ENCODE measurements around the gene ERBB3. TPM values are rescaled to one million over a fixed set of nuclear protein-coding genes. Genes with fewer than 3 reads are reported as not detected.

The ERBB3 gene
- total and polyA plus RNA-seq, 2 of the 4 experiments (the other 2 are of a cell fraction), result 1.4 to 2.2 TPM

- peaks cover 6% of the 10 kb centered on the region; the same call in 1 of the 2 replicates for H4K20me1 ChIP-seq (ENCODE audit: insufficient read depth, low read length)
- no peak overlapping the region for H2BK5ac ChIP-seq (ENCODE audit: low read depth, low read length, poor library complexity, severe bottlenecking)
- dilution Hi-C loops (cut with HindIII; ENCODE audit: low sequenced_read_pairs, unreplicated experiment), result no loop called here
- no peak overlapping the region for H3K27ac ChIP-seq (ENCODE audit: insufficient read depth, low read length)
- POLR2A ChIA-PET (ENCODE audit: unreplicated experiment), result interaction anchor here (0.6 kb wide), 1 partner anchor 25 kb away, joined by 3 read pairs; no protein-coding TSS in a partner anchor
- no peak overlapping the region for H2BK15ac ChIP-seq (ENCODE audit: low read depth, low read length)
- no peak for TF ChIP-seq MXI1 (IDR thresholded peaks at IDR 0.05; ENCODE audit: borderline replicate concordance, low read depth, low read length)
- TF ChIP-seq CHD1 (IDR thresholded peaks at IDR 0.05; ENCODE audit: low read depth, low read length), result no peak
- TF ChIP-seq SMC3 (IDR thresholded peaks at IDR 0.05; ENCODE audit: low read depth, low read length), result no peak
- no peak for TF ChIP-seq RAD21 (IDR thresholded peaks at IDR 0.05; ENCODE audit: low read length)
- CTCF ChIA-PET, result no interaction called here
- no peaks in the 10 kb centered on the region for H3K27me3 ChIP-seq (ENCODE audit: control insufficient read depth, insufficient read depth, low read length)
- H3K18ac ChIP-seq (ENCODE audit: low read depth, low read length), result no peak overlapping the region
- DNase-seq, result no peak
- no peak overlapping the region for H3K56ac ChIP-seq (ENCODE audit: extremely low read depth, insufficient read depth, low read length)
- no peak overlapping the region for H3K4ac ChIP-seq (ENCODE audit: low read depth, low read length)
- no peak overlapping the region for H4K91ac ChIP-seq (ENCODE audit: insufficient read depth, low read depth, low read length)
- H2BK120ac ChIP-seq (ENCODE audit: low read depth, low read length), result no peak overlapping the region
- H2AK9ac ChIP-seq (replicated peaks; ENCODE audit: low read depth, low read length, poor library complexity), result no peak overlapping the region
- intact Hi-C loops (cut with micrococcal nuclease), result no loop called here
- no TSS peak for BruUV-seq (replicated peaks)
- H4K8ac ChIP-seq (ENCODE audit: low read depth in 2 of 2, low read length in 2 of 2), result no peak overlapping the region
- peaks cover 18 to 25% of the 10 kb centered on the region in 2 experiments; a peak in 3 of 4 replicates for H3K79me1 ChIP-seq (ENCODE audit: low read depth in 1 of 2, low read length in 2 of 2)
- H4K5ac ChIP-seq (ENCODE audit: low read depth, low read length), result no peak overlapping the region
- no CpG with 5 or more reads among the region's 5 CpGs for WGBS, 2 experiments (ENCODE audit: extremely low coverage in 2 of 2, insufficient read length in 1 of 2)
- ATAC-seq (ENCODE audit: low read depth), result no peak
- H2AK5ac ChIP-seq (ENCODE audit: low read depth, low read length), result no peak overlapping the region
- no peaks in the 10 kb centered on the region for H3K9me1 ChIP-seq (ENCODE audit: insufficient read depth, low read length)
- H3K4me1 ChIP-seq (ENCODE audit: control insufficient read depth, insufficient read depth, low read length), result peaks cover 4% of the 10 kb centered on the region; the same call in 1 of the 2 replicates
- no peak overlapping the region for H2BK20ac ChIP-seq (ENCODE audit: low read depth, low read length)
- H3K9me3 ChIP-seq (ENCODE audit: control insufficient read depth, insufficient read depth, low read length), result no peaks in the 10 kb centered on the region
- H3K9ac ChIP-seq (ENCODE audit: low read depth, low read length), result no peak overlapping the region
- no peak overlapping the region for H3K4me3 ChIP-seq (ENCODE audit: insufficient read depth, low read depth, low read length)
- H3K4me2 ChIP-seq (ENCODE audit: low read depth, low read length), result no peak overlapping the region
- no peak overlapping the region for H2AFZ ChIP-seq (replicated peaks; ENCODE audit: low read length, poor library complexity)
- in situ Hi-C loops (cut with MboI; ENCODE audit: low sequenced_read_pairs), result no loop called here
- H3K14ac ChIP-seq (replicated peaks; ENCODE audit: low read depth, low read length), result no peak overlapping the region
- H3K36me3 ChIP-seq (ENCODE audit: control insufficient read depth, insufficient read depth, low read length), result peaks cover 44% of the 10 kb centered on the region
- H3K23ac ChIP-seq (ENCODE audit: low read depth, low read length), result no peak overlapping the region
Measured at GRCh38 chr12:56110571-56110970, 30.6 kb downstream of the ERBB3 start.

All from IMR-90 (cell line).